ENCODE data around the gene REM2. TPM values are rescaled to one million over a fixed set of nuclear protein-coding genes. Genes with fewer than 3 reads are reported as not detected.

REM2 gene
- total RNA-seq (0.16 TPM), polyA plus RNA-seq (0.38 TPM)

- Histone ChIP-seq H3K4me1 (ENCODE audit: insufficient read depth) (peaks cover 2% of the 10 kb centered on the region), H3K36me3 (ENCODE audit: insufficient read depth) (no peaks in the 10 kb centered on the region), H3K4me3 (ENCODE audit: low read depth, low read length) (no peak within 1 kb of the TSS), H3K27ac (ENCODE audit: low read depth) (no peak within 1 kb of the TSS)
- DNase-seq (ENCODE audit: extremely low spot score): no peak
- WGBS: 27% methylated on average over 15 of the region's 15 CpGs
Observed at GRCh38 chr14:22883173-22883976, at the start of gene REM2. Gene REM2, plus strand, starts transcription at chr14:22883222. Its CDS starts 66 bp downstream, at chr14:22883288.

- Histone ChIP-seq H3K4me1 (ENCODE audit: insufficient read depth) (no peaks in the 10 kb centered on the region), H3K27ac (ENCODE audit: low read depth) (no peak overlapping the region), H3K4me3 (ENCODE audit: low read depth, low read length) (no peak overlapping the region), H3K36me3 (ENCODE audit: insufficient read depth) (no peaks in the 10 kb centered on the region)
- DNase-seq (ENCODE audit: extremely low spot score): no peak
- WGBS: 78% methylated on average over 3 of the region's 3 CpGs
Observed at GRCh38 chr14:22835505-22835904, 47.5 kb upstream of the REM2 start.

GRCh38 chr14:22836301-22837113 is 46.5 kb upstream of the REM2 start, which contains the start of gene MMP14:
Gene MMP14, plus strand, starts transcription at chr14:22836585. Its CDS starts 233 bp downstream, at chr14:22836818.
- H3K36me3 ChIP-seq (ENCODE audit: insufficient read depth): peaks cover 3% of the 10 kb centered on the region
- H3K27ac ChIP-seq (ENCODE audit: low read depth): peak within 1 kb of the TSS; percentile 95
- DNase-seq (ENCODE audit: extremely low spot score): peak; percentile 81
- 2% methylated on average over 46 of the region's 46 CpGs for WGBS
- H3K4me3 ChIP-seq (ENCODE audit: low read depth, low read length): peak within 1 kb of the TSS; percentile 90
- no peaks in the 10 kb centered on the region for H3K4me1 ChIP-seq (ENCODE audit: insufficient read depth)

- Histone ChIP-seq H3K27ac (ENCODE audit: low read depth) (peak overlapping the region; percentile 95), H3K4me3 (ENCODE audit: low read depth, low read length) (peak overlapping the region; percentile 90), H3K4me1 (ENCODE audit: insufficient read depth) (no peaks in the 10 kb centered on the region), H3K36me3 (ENCODE audit: insufficient read depth) (peaks cover 3% of the 10 kb centered on the region)
- WGBS: under 1% methylated on average over 57 of the region's 57 CpGs
- DNase-seq (ENCODE audit: extremely low spot score): no peak
Observed at GRCh38 chr14:22837114-22837749, 45.8 kb upstream of the REM2 start.

GRCh38 chr14:22837750-22838538 is 45.1 kb upstream of the REM2 start:
- peak overlapping the region; percentile 90 for H3K4me3 ChIP-seq (ENCODE audit: low read depth, low read length)
- WGBS: 10% methylated on average over 25 of the region's 25 CpGs
- peaks cover 3% of the 10 kb centered on the region for H3K36me3 ChIP-seq (ENCODE audit: insufficient read depth)
- no peak for DNase-seq (ENCODE audit: extremely low spot score)
- peak overlapping the region; percentile 95 for H3K27ac ChIP-seq (ENCODE audit: low read depth)
- no peaks in the 10 kb centered on the region for H3K4me1 ChIP-seq (ENCODE audit: insufficient read depth)

GRCh38 chr14:22838631-22839041 is 44.4 kb upstream of the REM2 start:
- no peaks in the 10 kb centered on the region for H3K4me1 ChIP-seq (ENCODE audit: insufficient read depth)
- DNase-seq (ENCODE audit: extremely low spot score): no peak
- 4% methylated on average over 6 of the region's 6 CpGs for WGBS

GRCh38 chr14:22839159-22839779 is 43.8 kb upstream of the REM2 start:
- H3K27ac ChIP-seq (ENCODE audit: low read depth): peak overlapping the region; percentile 95
- 20% methylated on average over 6 of the region's 6 CpGs for WGBS
- H3K4me1 ChIP-seq (ENCODE audit: insufficient read depth): no peaks in the 10 kb centered on the region
- peak overlapping the region; percentile 90 for H3K4me3 ChIP-seq (ENCODE audit: low read depth, low read length)
- DNase-seq (ENCODE audit: extremely low spot score): no peak
- peaks cover 8% of the 10 kb centered on the region for H3K36me3 ChIP-seq (ENCODE audit: insufficient read depth)

More at GRCh38 chr14:22838631-22839041, 44.4 kb upstream of the REM2 start:
- Histone ChIP-seq H3K27ac (ENCODE audit: low read depth) (peak overlapping the region; percentile 95), H3K4me3 (ENCODE audit: low read depth, low read length) (peak overlapping the region; percentile 90), H3K36me3 (ENCODE audit: insufficient read depth) (peaks cover 8% of the 10 kb centered on the region)

- WGBS: 89% methylated on average over 9 of the region's 9 CpGs
- H3K36me3 ChIP-seq (ENCODE audit: insufficient read depth): peaks cover 11% of the 10 kb centered on the region
Observed at GRCh38 chr14:22841311-22841710, 41.7 kb upstream of the REM2 start.

GRCh38 chr14:22841769-22842168 is 41.3 kb upstream of the REM2 start:
- no peaks in the 10 kb centered on the region for H3K4me1 ChIP-seq (ENCODE audit: insufficient read depth)
- no peak overlapping the region for H3K27ac ChIP-seq (ENCODE audit: low read depth)
- 91% methylated on average over 8 of the region's 8 CpGs for WGBS
- DNase-seq (ENCODE audit: extremely low spot score): no peak
- H3K36me3 ChIP-seq (ENCODE audit: insufficient read depth): peaks cover 11% of the 10 kb centered on the region
- H3K4me3 ChIP-seq (ENCODE audit: low read depth, low read length): no peak overlapping the region

More at GRCh38 chr14:22841311-22841710, 41.7 kb upstream of the REM2 start:
- DNase-seq (ENCODE audit: extremely low spot score): no peak
- Histone ChIP-seq H3K27ac (ENCODE audit: low read depth) (peak overlapping the region; percentile 27), H3K4me1 (ENCODE audit: insufficient read depth) (no peaks in the 10 kb centered on the region), H3K4me3 (ENCODE audit: low read depth, low read length) (no peak overlapping the region)

- Histone ChIP-seq H3K4me3 (ENCODE audit: low read depth, low read length) (no peak overlapping the region), H3K36me3 (ENCODE audit: insufficient read depth) (peaks cover 11% of the 10 kb centered on the region), H3K27ac (ENCODE audit: low read depth) (no peak overlapping the region), H3K4me1 (ENCODE audit: insufficient read depth) (no peaks in the 10 kb centered on the region)
- no peak for DNase-seq (ENCODE audit: extremely low spot score)
- 86% methylated on average over 28 of the region's 28 CpGs for WGBS
Observed at GRCh38 chr14:22842211-22843122, 40.6 kb upstream of the REM2 start.

- DNase-seq (ENCODE audit: extremely low spot score): no peak
- 90% methylated on average over 21 of the region's 21 CpGs for WGBS
- peaks cover 11% of the 10 kb centered on the region for H3K36me3 ChIP-seq (ENCODE audit: insufficient read depth)
- no peak overlapping the region for H3K27ac ChIP-seq (ENCODE audit: low read depth)
- no peak overlapping the region for H3K4me3 ChIP-seq (ENCODE audit: low read depth, low read length)
- H3K4me1 ChIP-seq (ENCODE audit: insufficient read depth): no peaks in the 10 kb centered on the region
Observed at GRCh38 chr14:22843123-22843925, 39.7 kb upstream of the REM2 start.

Data from urinary bladder (tissue), 4 donors.